OCI-LY7 (cell line): ENCODE data around the gene MORN1. TPM values are rescaled to one million over a fixed set of nuclear protein-coding genes. Genes with fewer than 3 reads are reported as not detected.

ENCODE experiments used
- BruUV-seq: library from RNA; stranded (reverse); fragments of 400-500 nt; replicated peaks from 2 replicates; lab custom pipeline; 2021; lab: Mats Ljungman, UMichigan
- CTCF ChIA-PET: fragments of 300-600 bp; sonication (Branson Sonifier 250); formaldehyde crosslinking; loops from one replicate; lab custom pipeline; 2022; ENCODE audit warnings: antibody characterized with exemption; ENCODE audit not compliant: unreplicated experiment; lab: Charles Lee
- POLR2A ChIA-PET: fragments of 300-600 bp; sonication (Branson Sonifier 250); formaldehyde crosslinking; loops from one replicate; lab custom pipeline; 2022; ENCODE audit warnings: antibody characterized with exemption; lab: Charles Lee
- DNase-seq: peaks from one replicate; pipeline ENCODE4 v3.0.0-alpha.2; 2015; ENCODE audit warnings: low spot score
- H2AFZ ChIP-seq: fragments of 200-600 bp; sonication (generic), shearing (Covaris generic); 2 replicates; pipeline ENCODE4 v1.6.1; 2014; ENCODE audit warnings: mild to moderate bottlenecking, antibody characterized with exemption, low read length, moderate library complexity
- H3K27ac ChIP-seq: fragments of 200-600 bp; sonication (generic); 2 replicates; pipeline ENCODE4 v1.5.1; 2014; ENCODE audit warnings: mixed run types, low read depth, mild to moderate bottlenecking, moderate library complexity, low read length, inconsistent platforms; ENCODE audit not compliant: poor library complexity, severe bottlenecking
- H3K36me3 ChIP-seq: fragments of 200-600 bp; sonication (generic); 2 replicates; pipeline ENCODE4 v1.6.1; 2014; ENCODE audit warnings: mild to moderate bottlenecking, antibody characterized with exemption, low read length, moderate library complexity, mixed read lengths; ENCODE audit not compliant: insufficient read depth
- H3K4me1 ChIP-seq: fragments of 200-600 bp; sonication (generic); 2 replicates; pipeline ENCODE4 v1.5.1; 2014; ENCODE audit warnings: mild to moderate bottlenecking, low read length; ENCODE audit not compliant: insufficient read depth, poor library complexity, severe bottlenecking
- H3K4me2 ChIP-seq: fragments of 200-600 bp; sonication (generic); 2 replicates; pipeline ENCODE4 v1.6.1; 2014; ENCODE audit warnings: mild to moderate bottlenecking, low read length
- H3K4me3 ChIP-seq: fragments of 200-600 bp; sonication (generic); 2 replicates; pipeline ENCODE4 v1.5.1; 2014; ENCODE audit warnings: mild to moderate bottlenecking, low read depth, low read length; ENCODE audit not compliant: poor library complexity, severe bottlenecking
- H3K79me2 ChIP-seq: fragments of 200-600 bp; sonication (generic); 2 replicates; pipeline ENCODE4 v1.6.1; 2016; ENCODE audit warnings: low read depth, mild to moderate bottlenecking, low read length, moderate library complexity, mixed read lengths; ENCODE audit not compliant: insufficient read depth
- H3K9me2 ChIP-seq: fragments of 200-600 bp; sonication (generic); 2 replicates; pipeline ENCODE4 v1.6.1; 2016; ENCODE audit warnings: mild to moderate bottlenecking, low read length, mixed read lengths; ENCODE audit not compliant: insufficient read depth
- H3K9me3 ChIP-seq: fragments of 200-600 bp; sonication (generic); 2 replicates; pipeline ENCODE4 v1.6.1; 2014; ENCODE audit warnings: mild to moderate bottlenecking, mixed run types, low read length, mixed read lengths
- H4K20me1 ChIP-seq: fragments of 200-600 bp; sonication (generic); 2 replicates; pipeline ENCODE4 v1.6.1; 2014; ENCODE audit warnings: mild to moderate bottlenecking, antibody characterized with exemption, low read length, moderate library complexity, mixed read lengths; ENCODE audit not compliant: insufficient read depth
- EZH2phosphoT487 ChIP-seq: fragments of 200-600 bp; sonication (generic); IDR thresholded peaks from 2 replicates; pipeline ENCODE4 v1.6.1; 2018; ENCODE audit warnings: low read depth, borderline replicate concordance, mild to moderate bottlenecking, mixed run types, antibody characterized with exemption, low read length, moderate library complexity, mixed read lengths
- intact Hi-C: fragments of 100-400 bp; cut with micrococcal nuclease; formaldehyde crosslinking; loops from one replicate; pipeline ENCODE4 v1.10.0; 2022; ENCODE audit not compliant: unreplicated experiment
- total RNA-seq, 2 experiments: library from RNA; depleted of rRNA in 1 of 2; stranded (reverse); fragments of >200 nt in 1 of 2; shearing (Covaris generic) in 1 of 2; gene quantifications; 2 replicates each; pipeline ENCODE4 v1.2.3, GENCODE V29; 2014 to 2022
- TF ChIP-seq, protein P1 (sequence below): fragments of 200-600 bp; sonication (generic); conservative IDR thresholded peaks from 2 replicates; pipeline ENCODE4 v1.5.1; 2014; ENCODE audit warnings: mild to moderate bottlenecking, antibody characterized with exemption, low read length, moderate library complexity, mixed read lengths

Gene MORN1
- total RNA-seq, 2 experiments from 2014 or later = 13.1 to 29.7 TPM

GRCh38 chr1:2429780-2430591 is 38.6 kb upstream of the MORN1 start:
- CTCF ChIA-PET = no interaction called here
- no peaks in the 10 kb centered on the region for H3K4me1 ChIP-seq
- H3K79me2 ChIP-seq = no peaks in the 10 kb centered on the region
- POLR2A ChIA-PET = no interaction called here
- H2AFZ ChIP-seq = no peak overlapping the region
- H3K9me2 ChIP-seq = no peaks in the 10 kb centered on the region
- H3K9me3 ChIP-seq = no peaks in the 10 kb centered on the region
- TF ChIP-seq, protein P1, sequence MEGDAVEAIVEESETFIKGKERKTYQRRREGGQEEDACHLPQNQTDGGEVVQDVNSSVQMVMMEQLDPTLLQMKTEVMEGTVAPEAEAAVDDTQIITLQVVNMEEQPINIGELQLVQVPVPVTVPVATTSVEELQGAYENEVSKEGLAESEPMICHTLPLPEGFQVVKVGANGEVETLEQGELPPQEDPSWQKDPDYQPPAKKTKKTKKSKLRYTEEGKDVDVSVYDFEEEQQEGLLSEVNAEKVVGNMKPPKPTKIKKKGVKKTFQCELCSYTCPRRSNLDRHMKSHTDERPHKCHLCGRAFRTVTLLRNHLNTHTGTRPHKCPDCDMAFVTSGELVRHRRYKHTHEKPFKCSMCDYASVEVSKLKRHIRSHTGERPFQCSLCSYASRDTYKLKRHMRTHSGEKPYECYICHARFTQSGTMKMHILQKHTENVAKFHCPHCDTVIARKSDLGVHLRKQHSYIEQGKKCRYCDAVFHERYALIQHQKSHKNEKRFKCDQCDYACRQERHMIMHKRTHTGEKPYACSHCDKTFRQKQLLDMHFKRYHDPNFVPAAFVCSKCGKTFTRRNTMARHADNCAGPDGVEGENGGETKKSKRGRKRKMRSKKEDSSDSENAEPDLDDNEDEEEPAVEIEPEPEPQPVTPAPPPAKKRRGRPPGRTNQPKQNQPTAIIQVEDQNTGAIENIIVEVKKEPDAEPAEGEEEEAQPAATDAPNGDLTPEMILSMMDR = peak; percentile 67
- no peak for TF ChIP-seq EZH2phosphoT487
- H3K36me3 ChIP-seq = no peaks in the 10 kb centered on the region
- no peak overlapping the region for H3K4me2 ChIP-seq
- no peak overlapping the region for H3K4me3 ChIP-seq
- no TSS peak for BruUV-seq
- no peak for DNase-seq
- no peak overlapping the region for H3K27ac ChIP-seq
- intact Hi-C loops = loop anchor here (5.0 kb wide), 1 partner anchor 117 kb away; no protein-coding TSS in a partner anchor
- no peaks in the 10 kb centered on the region; the same call in 1 of the 2 replicates for H4K20me1 ChIP-seq

GRCh38 chr1:2428490-2428889 is 37.1 kb upstream of the MORN1 start:
- Histone ChIP-seq H2AFZ (no peak overlapping the region), H3K9me3 (0 out of 2 replicates have a peak, but pooled peaks cover 2% of the 10 kb centered on the region), H3K36me3 (no peaks in the 10 kb centered on the region), H4K20me1 (no peaks in the 10 kb centered on the region), H3K9me2 (no peaks in the 10 kb centered on the region), H3K79me2 (no peaks in the 10 kb centered on the region), H3K4me3 (no peak overlapping the region), H3K4me1 (no peaks in the 10 kb centered on the region), H3K27ac (no peak overlapping the region), H3K4me2 (no peak overlapping the region)
- intact Hi-C loops = no loop called here
- ChIA-PET POLR2A (no interaction called here), CTCF (no interaction called here)
- no peak for DNase-seq
- BruUV-seq = no TSS peak
- TF ChIP-seq, protein P1 = no peak
- TF ChIP-seq EZH2phosphoT487 = no peak

- no peaks in the 10 kb centered on the region for H3K36me3 ChIP-seq
- H3K9me3 ChIP-seq = peaks cover 7% of the 10 kb centered on the region; the same call in 1 of the 2 replicates
- no peak overlapping the region for H2AFZ ChIP-seq
- no peak overlapping the region for H3K27ac ChIP-seq
- no peaks in the 10 kb centered on the region for H3K79me2 ChIP-seq
- TF ChIP-seq EZH2phosphoT487 = no peak
- TF ChIP-seq, protein P1 = no peak
- H3K4me2 ChIP-seq = no peak overlapping the region
- no peaks in the 10 kb centered on the region for H3K9me2 ChIP-seq
- ChIA-PET POLR2A (no interaction called here), CTCF (no interaction called here)
- H3K4me1 ChIP-seq = no peaks in the 10 kb centered on the region
- no peak for DNase-seq
- intact Hi-C loops = no loop called here
- no peaks in the 10 kb centered on the region for H4K20me1 ChIP-seq
- no peak overlapping the region for H3K4me3 ChIP-seq
- BruUV-seq = no TSS peak
These were observed 36.6 kb upstream of the MORN1 start for GRCh38 chr1:2427976-2428375.
